Mesangial cell (primary cell): ENCODE results near the gene VRK2. TPM values are rescaled to one million over a fixed set of nuclear protein-coding genes. Genes with fewer than 3 reads are reported as not detected.

ENCODE experiments used
- total RNA-seq: library from RNA; depleted of rRNA; stranded (reverse); fragments of >200 nt; gene quantifications from 2 replicates; pipeline ENCODE4 v1.2.3, GENCODE V29; 2015

Gene VRK2
- 7.1 and 15.5 TPM in 2 replicates for total RNA-seq

DNA sequence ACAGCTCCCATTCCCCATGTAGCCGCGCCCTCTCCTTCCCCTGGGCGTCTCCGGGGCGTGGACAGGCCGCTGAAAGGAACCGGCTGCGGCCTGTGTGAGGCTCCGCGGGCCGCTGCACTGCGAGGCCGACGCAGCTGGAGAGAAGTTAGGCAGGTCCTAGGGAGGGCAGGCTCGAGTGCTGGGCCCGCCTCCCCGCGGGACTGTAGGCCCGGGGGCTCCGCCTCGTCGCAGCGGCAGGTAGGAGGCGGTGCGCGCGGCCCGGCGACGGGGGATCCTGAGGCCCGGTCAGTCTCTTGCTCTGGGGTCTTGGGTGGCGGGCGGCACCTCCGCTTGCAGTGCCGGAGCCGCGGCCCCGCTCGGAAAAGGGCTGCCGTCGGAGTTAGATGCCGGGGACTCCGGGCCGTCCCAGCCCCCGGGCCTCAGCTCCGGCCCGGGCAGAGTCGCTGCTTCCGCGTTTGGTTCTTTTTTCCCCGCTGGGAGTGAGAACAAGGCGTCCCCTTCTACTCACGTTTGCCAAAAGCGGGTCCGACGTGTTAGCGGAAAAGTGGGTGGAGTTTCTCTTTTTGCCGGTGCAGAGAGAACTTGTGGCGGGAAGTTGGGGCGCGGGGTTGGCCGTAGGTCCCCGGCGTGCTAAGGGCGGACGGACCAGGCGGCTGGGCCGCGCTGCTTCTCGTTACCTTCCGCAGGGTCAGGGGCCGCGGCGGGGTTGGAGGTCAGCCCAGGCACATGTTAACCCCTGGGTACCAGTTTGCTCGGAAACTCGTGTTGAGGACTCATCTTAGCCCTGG lies at the start of gene VRK2:
Gene VRK2 (plus strand): TSS at position 222 of the 788 bp plus-strand sequence. CDS start 2,026 bp downstream, outside the sequence.

Other genes starting within 250 kb of the VRK2 start
- gene FANCL, start 194.5 kb downstream of the VRK2 start, total RNA-seq: 9.5 and 14.0 TPM in 2 replicates